HCEC 1CT (cell line): Measurements from ENCODE around the gene C1orf210.

ENCODE experiments used
- DNase-seq: peaks from one replicate; pipeline ENCODE4 v3.0.0-alpha.2; 2017

Gene C1orf210

DNA sequence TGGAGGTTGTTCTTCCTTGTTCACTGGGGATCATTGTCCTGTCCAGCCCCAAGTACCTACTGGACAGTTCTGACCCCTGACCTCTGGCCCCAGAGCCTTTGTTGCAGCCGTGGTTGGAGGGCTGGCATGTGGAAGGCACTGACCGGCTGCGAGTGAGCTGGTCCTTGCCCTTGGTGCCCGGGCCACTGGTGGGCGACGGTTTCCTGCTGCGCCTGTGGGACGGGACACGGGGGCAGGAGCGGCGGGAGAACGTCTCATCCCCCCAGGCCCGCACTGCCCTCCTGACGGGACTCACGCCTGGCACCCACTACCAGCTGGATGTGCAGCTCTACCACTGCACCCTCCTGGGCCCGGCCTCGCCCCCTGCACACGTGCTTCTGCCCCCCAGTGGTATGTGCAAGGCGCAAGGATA lies 26.8 kb upstream of the C1orf210 start:
- DNase-seq: no peak

DNA sequence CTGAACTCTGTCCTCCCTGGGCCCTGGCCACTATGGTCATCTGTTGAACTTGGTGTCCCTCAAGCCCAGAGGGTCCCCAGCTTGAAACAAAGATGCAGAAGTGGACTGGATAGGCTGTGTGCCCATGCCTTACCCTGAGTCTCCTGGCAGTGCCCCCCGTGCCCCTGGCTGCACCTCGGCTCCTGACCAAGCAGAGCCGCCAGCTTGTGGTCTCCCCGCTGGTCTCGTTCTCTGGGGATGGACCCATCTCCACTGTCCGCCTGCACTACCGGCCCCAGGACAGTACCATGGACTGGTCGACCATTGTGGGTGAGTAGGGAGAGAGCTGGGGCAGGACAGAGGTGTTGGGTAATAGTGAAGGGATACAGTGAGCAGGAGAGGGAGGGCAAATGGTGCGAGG lies 26.1 kb upstream of the C1orf210 start:
- no peak for DNase-seq

DNA sequence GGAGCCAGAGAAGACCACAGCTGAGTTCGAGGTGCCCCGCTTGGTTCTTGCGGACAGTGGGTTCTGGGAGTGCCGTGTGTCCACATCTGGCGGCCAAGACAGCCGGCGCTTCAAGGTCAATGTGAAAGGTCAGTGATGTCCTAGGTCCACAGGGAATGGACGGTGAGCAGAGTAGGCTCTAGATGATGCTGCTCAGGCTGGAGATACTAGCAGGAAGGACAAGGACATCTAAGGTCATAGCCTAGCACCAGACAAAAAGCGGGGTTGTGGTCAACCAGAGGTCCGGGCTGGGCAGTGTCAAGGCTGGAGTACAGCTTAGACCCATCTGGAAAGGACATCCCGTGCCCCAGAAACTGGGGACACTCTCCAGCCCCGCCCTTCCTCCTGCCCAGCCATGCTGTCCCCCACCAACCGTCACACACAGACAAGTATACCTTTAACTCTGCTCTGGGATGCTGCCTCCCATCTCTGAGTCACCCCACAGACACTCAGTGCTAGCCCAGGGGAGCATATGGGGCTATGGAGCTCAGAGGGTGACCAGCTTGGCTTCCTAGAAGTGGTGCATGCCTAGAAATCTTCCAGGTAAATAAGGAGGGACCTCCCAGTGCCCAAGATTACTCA lies 24.1 kb upstream of the C1orf210 start:
- no peak for DNase-seq

- DNase-seq: no peak
Measured at GRCh38 chr1:43308635-43309404, 23.4 kb upstream of the C1orf210 start.

- DNase-seq: no peak
Measured at GRCh38 chr1:43307458-43308158, 22.2 kb upstream of the C1orf210 start.

- no peak for DNase-seq
Measured at GRCh38 chr1:43306688-43307457, 21.5 kb upstream of the C1orf210 start.

GRCh38 chr1:43305926-43306687 lies 20.7 kb upstream of the C1orf210 start:
- DNase-seq: no peak

DNA sequence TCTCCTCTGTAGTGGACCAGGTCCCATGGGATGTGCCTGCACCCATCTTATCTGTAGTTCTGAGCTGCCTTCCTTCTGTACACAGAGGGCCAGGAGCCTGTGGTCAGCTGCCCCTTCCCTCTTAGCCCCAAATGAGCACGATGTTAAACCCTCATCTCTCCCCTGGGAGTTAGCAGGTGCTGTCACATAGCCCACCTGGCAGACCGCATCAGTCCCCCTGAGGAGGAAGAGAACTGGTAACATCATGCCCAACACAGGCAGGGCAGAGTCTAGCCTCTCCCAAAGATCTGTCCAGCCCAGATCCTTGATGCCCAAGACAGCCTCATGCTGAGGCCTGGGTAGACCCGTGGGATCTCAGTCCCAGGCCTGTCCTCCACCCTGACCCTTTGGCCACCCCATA lies 20.1 kb upstream of the C1orf210 start:
- DNase-seq: no peak

- DNase-seq: no peak
Measured at GRCh38 chr1:43304771-43305300, 19.5 kb upstream of the C1orf210 start.

GRCh38 chr1:43304314-43304681 lies 18.9 kb upstream of the C1orf210 start:
- DNase-seq: no peak

- DNase-seq: no peak
Measured at GRCh38 chr1:43303471-43304313, 18.3 kb upstream of the C1orf210 start.

GRCh38 chr1:43302721-43303470 lies 17.5 kb upstream of the C1orf210 start:
- no peak for DNase-seq

DNA sequence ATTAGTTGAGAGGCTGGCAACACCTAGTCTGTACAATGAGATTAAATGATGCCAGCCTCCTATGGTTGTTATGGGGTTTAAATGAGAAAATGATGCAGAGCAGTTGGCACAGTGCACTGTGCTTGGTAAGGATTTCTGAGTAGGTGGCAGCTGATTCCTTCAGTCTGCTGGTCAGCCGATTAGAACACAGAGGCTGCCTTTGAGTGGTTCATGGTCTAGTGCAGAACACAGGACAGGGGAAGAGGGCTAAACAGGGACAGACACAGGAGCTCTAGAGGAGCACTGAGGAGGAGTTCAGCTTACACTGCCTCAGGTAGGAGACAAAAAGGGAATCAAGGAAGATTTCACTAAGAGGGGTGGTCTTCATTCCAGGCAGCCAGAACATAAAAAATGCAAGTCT lies 16.8 kb upstream of the C1orf210 start:
- DNase-seq: no peak

GRCh38 chr1:43300378-43301094 lies 15.2 kb upstream of the C1orf210 start, which contains the start of gene TIE1:
Gene TIE1, plus strand, starts transcription at chr1:43300982. Its CDS starts 90 bp downstream, at chr1:43301072.
- no peak for DNase-seq

DNA sequence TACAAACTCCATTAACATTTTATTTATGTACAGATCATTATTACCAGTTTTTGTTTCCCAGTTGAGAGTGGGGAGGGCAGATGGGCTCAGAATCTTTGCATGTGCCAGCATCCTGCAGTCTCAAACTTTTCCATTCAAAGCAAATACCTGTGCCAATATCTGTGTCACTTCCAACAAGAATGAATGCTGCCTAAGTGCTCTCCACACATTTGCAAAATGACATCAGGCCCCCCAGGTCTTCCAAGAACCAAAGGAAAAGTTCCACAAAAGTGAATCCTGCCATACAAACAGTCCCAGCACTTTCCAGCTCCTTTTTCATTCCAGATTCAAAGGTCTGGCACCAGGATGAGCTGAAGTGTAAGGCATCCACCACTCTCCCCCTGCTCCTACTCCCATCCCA lies 13.7 kb upstream of the C1orf210 start:
- no peak for DNase-seq

GRCh38 chr1:43298055-43298454 lies 12.7 kb upstream of the C1orf210 start:
- no peak for DNase-seq

DNA sequence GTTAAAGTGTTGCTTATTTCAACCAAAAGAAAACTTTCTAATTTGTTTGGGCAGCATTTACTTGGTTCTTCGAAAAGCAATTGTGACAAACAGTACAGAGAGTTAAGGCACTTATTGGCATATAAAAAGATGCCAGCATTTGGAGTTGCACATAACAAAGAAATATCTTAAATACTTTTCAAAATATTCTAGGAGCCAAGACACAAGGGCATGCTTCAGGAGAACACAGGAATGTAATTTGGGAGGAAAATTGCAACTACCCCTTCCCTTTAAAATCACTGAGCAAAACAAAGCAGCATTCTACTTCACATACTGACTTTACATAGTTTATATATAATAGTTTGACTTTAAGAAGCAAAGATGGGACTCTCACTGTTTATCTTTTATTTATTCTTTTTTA lies 10.8 kb upstream of the C1orf210 start:
- no peak for DNase-seq

- DNase-seq: no peak
Measured at GRCh38 chr1:43294761-43295160, 9.4 kb upstream of the C1orf210 start.

GRCh38 chr1:43293896-43294760 lies 8.7 kb upstream of the C1orf210 start:
- DNase-seq: peak; percentile 56
